ENCODE results near the gene HSPB2.
A peak's percentile ranks its signal among the peaks of the same experiment; 100 is the strongest.

Gene HSPB2, protein sequence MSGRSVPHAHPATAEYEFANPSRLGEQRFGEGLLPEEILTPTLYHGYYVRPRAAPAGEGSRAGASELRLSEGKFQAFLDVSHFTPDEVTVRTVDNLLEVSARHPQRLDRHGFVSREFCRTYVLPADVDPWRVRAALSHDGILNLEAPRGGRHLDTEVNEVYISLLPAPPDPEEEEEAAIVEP

DNA sequence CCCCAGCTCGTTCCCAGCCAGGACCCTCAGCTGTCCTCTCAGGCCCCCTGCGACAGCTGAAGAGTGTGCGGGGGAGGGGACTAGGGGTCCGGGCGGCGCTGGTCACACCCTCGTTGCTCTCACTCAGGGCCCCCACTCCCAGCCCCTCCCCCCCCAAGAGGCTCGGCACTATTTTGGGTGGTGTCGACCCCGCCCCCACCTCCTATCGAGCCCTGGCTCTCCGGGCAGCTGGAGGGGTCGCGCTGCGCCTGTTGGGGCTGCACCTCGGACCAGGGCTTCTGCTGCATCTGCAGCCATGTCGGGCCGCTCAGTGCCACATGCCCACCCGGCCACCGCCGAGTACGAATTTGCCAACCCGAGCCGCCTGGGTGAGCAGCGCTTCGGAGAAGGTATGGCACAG is at the start of gene HSPB2:
Gene HSPB2, plus strand, starts transcription at position 200 of the 400 bp plus-strand sequence. Its CDS starts 96 bp downstream, at position 296.
- H3K4me3 ChIP-seq (ENCODE audit: low read depth, low read length): no peak within 1 kb of the TSS

DNA sequence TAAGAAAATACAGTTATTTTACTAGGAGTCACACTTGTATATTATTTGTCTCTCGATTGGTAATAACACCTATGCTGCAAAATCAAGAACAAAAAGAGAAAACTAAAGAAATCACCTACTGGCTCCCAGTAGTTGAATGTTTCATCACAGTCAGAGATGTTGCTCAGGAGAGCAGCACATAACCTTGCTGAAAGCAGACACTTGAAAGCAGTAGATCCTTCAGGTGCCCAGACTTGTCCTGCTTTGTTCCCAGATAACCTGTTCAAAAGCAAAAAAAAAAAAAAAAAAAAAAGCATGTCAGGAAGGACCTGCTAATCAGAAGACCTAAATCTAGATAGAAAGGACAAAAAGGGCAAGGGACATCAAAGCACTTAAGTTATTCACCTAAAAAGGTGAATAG is 42.4 kb upstream of the HSPB2 start:
- DNase-seq (ENCODE audit: low read depth): no peak
- TF ChIP-seq, protein P1, sequence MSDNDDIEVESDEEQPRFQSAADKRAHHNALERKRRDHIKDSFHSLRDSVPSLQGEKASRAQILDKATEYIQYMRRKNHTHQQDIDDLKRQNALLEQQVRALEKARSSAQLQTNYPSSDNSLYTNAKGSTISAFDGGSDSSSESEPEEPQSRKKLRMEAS (IDR thresholded peaks at IDR 0.05; ENCODE audit: low read depth, low read length): no peak
- no peak for TF ChIP-seq POLR2A (IDR thresholded peaks at IDR 0.05; ENCODE audit: extremely low read depth, insufficient read length)
- no peak for TF ChIP-seq MYC (IDR thresholded peaks at IDR 0.05; ENCODE audit: low read depth, low read length)
- TF ChIP-seq, protein P2, sequence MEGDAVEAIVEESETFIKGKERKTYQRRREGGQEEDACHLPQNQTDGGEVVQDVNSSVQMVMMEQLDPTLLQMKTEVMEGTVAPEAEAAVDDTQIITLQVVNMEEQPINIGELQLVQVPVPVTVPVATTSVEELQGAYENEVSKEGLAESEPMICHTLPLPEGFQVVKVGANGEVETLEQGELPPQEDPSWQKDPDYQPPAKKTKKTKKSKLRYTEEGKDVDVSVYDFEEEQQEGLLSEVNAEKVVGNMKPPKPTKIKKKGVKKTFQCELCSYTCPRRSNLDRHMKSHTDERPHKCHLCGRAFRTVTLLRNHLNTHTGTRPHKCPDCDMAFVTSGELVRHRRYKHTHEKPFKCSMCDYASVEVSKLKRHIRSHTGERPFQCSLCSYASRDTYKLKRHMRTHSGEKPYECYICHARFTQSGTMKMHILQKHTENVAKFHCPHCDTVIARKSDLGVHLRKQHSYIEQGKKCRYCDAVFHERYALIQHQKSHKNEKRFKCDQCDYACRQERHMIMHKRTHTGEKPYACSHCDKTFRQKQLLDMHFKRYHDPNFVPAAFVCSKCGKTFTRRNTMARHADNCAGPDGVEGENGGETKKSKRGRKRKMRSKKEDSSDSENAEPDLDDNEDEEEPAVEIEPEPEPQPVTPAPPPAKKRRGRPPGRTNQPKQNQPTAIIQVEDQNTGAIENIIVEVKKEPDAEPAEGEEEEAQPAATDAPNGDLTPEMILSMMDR (IDR thresholded peaks at IDR 0.05; ENCODE audit: low read depth, low read length): no peak
- peak overlapping the region; percentile 78 for H3K4me3 ChIP-seq (ENCODE audit: low read depth, low read length)

More for the DNA sequence above, at the start of gene HSPB2:
- TF ChIP-seq, protein P1 (IDR thresholded peaks at IDR 0.05; ENCODE audit: low read depth, low read length): no peak
- TF ChIP-seq POLR2A (IDR thresholded peaks at IDR 0.05; ENCODE audit: extremely low read depth, insufficient read length) (no peak), MYC (IDR thresholded peaks at IDR 0.05; ENCODE audit: low read depth, low read length) (no peak)
- TF ChIP-seq, protein P2 (IDR thresholded peaks at IDR 0.05; ENCODE audit: low read depth, low read length): no peak
- DNase-seq (ENCODE audit: low read depth): no peak

DNA sequence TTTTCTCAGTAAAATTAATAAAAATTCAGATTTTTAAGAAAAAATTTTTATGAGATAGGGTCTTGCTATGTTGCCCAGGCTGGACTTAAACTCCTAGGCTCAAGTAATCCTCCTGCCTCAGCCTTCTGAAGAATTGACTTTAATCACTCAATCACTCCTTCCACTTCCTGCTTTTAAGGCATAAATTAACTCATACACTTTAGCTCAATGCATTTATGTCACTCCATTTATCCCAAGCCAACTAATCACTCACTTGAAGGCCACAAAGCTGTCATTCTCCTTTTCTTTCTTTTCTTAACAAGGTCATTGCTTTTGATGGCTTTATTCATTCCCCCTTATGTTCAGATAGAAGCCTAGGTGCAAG is 42.0 kb upstream of the HSPB2 start:
- no peak for DNase-seq (ENCODE audit: low read depth)
- TF ChIP-seq MYC (IDR thresholded peaks at IDR 0.05; ENCODE audit: low read depth, low read length): no peak
- TF ChIP-seq, protein P1 (IDR thresholded peaks at IDR 0.05; ENCODE audit: low read depth, low read length): no peak
- TF ChIP-seq POLR2A (IDR thresholded peaks at IDR 0.05; ENCODE audit: extremely low read depth, insufficient read length): no peak
- TF ChIP-seq, protein P2 (IDR thresholded peaks at IDR 0.05; ENCODE audit: low read depth, low read length): no peak
- H3K4me3 ChIP-seq (ENCODE audit: low read depth, low read length): peak overlapping the region; percentile 78

DNA sequence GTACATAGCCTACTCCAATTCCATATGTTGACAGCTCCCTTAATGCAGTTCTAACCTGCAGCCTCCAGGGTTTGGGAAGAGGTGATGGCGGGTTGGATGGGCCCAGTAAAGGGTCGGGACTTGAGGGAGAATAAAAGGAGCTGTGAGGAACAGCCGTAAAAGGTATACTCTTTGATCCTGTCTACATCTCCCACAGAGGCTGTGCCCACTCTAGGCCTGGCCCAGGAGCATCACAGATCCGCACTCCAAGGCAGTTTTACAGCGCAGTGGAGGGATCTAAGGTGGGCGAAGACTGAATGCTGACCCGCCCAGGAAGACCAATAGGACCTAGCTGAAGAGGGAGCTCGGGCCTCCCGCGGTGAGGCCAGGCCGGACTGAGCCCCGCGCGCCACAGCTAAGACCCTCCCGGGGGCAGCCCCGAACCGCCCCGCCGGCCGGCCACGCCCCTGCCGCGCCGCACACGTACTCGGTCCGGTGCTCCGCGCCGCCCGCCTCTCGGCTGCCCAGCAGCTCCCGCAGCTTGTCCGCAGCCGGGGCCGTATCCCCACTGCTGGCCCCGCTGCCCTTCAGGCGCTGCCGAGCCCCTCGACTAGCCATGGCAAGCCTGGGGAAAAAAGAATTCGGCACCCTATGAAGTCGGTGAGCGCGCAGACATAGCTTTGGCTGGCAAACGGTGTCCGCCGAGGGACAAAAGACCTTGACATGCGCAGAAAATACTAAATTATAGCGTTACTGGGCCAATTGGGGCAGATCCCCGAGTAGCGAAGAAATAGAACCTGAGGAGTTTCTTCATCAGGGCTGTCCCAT is 41.4 kb upstream of the HSPB2 start, which contains the start of gene ALG9:
Gene ALG9, minus strand, starts transcription at position 696 of the 807 bp plus-strand sequence. Its CDS starts 99 bp downstream, at position 597.
- H3K4me3 ChIP-seq (ENCODE audit: low read depth, low read length): peak within 1 kb of the TSS; percentile 78
- DNase-seq (ENCODE audit: low read depth): peak; percentile 90
- TF ChIP-seq, protein P2 (IDR thresholded peaks at IDR 0.05; ENCODE audit: low read depth, low read length): no peak
- TF ChIP-seq, protein P1 (IDR thresholded peaks at IDR 0.05; ENCODE audit: low read depth, low read length): peak; percentile 55
- peak; percentile 52 for TF ChIP-seq POLR2A (IDR thresholded peaks at IDR 0.05; ENCODE audit: extremely low read depth, insufficient read length)
- 0 out of 2 replicates have a peak, but pooled peaks have one; percentile 34 for TF ChIP-seq MYC (IDR thresholded peaks at IDR 0.05; ENCODE audit: low read depth, low read length)

DNA sequence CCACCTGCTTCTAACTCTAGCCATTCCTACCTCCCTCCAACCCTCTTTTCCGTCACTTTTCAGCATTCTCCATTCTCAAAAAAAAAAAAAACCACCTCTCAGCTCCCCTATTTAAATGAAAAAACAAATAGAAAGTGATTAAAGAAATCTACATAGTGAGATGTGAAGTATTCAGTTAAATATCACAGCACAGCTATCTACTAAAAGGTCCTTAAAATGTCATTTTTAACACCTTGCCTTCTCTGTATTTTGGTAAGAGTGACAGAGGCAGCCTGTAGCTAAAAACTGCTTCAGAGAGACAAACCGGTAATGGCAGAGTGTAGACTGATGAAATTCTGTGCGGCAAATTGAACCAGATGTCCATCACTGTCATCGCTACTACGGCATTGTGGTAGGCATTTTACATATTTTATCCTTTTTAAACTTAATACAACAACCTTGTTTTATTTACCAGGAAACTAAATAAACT is 40.8 kb upstream of the HSPB2 start:
- peak; percentile 20 for DNase-seq (ENCODE audit: low read depth)
- peak overlapping the region; percentile 78 for H3K4me3 ChIP-seq (ENCODE audit: low read depth, low read length)
- TF ChIP-seq POLR2A (IDR thresholded peaks at IDR 0.05; ENCODE audit: extremely low read depth, insufficient read length) (no peak), MYC (IDR thresholded peaks at IDR 0.05; ENCODE audit: low read depth, low read length) (no peak)
- TF ChIP-seq, protein P1 (IDR thresholded peaks at IDR 0.05; ENCODE audit: low read depth, low read length): no peak
